SH-SY5Y (cell line): ENCODE measurements around the gene YWHAG.

Source experiments
- GATA2 ChIP-seq: IDR thresholded peaks from 2 replicates; pipeline ENCODE4 v1.6.1; 2011; ENCODE audit warnings: mild to moderate bottlenecking, low read depth, low read length
- GATA3 ChIP-seq: IDR thresholded peaks from 2 replicates; pipeline ENCODE4 v1.6.1; 2011; ENCODE audit warnings: low read depth, mild to moderate bottlenecking, low read length, moderate library complexity

DNA sequence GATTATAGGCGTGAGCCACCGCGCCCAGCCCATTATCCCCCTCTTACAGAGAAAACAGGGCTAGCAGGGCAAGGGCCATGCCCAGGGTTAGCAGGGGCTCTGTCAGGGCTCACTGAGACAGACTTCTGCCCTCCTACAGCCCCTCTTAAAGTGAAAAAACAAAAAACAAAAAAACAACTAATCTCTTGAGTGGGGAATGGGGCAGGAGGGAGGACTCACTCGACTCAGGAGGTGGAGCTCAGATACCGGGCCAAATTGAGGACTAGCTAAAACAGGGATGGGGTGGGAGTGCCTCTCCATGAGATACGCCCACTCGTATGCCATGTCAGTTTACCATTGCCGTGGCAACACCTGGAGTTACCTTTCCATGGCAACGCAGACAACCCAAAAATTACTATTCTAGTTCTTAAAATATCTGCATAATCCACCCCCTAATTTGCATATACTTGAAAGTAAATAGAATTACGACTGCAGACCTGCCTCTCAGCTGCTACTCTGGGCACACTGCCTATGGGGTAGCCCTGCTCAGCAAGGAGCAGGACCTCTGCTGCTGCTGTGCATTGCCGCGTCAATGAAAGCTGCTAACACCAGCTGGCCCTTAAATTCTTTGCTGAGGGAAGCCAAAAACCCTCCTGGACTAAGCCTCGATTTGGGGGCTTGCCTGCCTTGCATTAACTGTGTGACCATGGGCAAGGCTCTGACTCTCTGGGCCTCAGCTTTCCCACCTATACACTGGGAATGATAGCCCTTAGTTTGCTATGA, 37.4 kb upstream of the YWHAG start:
- no peak for TF ChIP-seq GATA2
- no peak for TF ChIP-seq GATA3
